ENCODE measurements around the gene KASH5.
"Not testable (repeated sequence)": the region's sequence is repeated elsewhere in the genome, so short reads cannot be mapped to it uniquely, and the experiment has no call there.

The KASH5 gene

DNA sequence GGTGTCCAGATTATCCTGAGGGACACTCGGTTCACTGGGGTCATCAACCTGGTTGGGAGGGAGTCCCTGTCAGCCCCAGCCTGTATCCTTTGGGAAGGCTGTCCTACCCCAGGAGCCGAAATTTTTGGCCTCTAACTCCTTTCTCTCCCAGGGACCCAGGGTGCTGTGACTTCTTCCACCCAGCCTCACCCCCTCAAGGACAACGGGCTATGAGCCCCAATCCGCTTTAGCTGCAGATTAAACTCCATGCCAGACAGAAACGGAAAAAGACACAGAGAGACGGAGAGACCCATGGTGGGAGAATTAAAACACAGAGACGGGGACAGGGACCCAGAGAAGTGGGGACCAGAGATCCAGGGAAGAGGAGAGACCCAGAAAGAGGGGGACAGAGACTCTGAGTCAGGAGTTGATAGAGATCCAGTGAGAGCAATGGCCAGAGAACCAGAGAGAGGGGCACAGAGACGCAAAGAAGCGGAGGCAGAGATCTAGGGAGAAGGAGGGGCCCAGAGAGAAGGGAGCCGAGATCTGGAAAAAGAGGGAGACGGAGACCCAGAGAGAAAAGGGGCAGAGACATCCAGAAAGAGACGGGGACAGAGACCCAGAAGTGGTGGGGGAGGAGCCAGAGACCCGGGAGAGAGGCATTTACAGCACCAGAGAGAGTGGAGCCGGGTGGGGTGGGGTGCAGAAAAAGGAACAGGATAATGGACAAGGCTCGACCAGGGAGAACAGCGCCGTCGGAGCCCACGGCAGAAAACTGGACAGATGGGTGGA lies 52.6 kb downstream of the KASH5 start:
- DNase-seq, result no peak

DNA sequence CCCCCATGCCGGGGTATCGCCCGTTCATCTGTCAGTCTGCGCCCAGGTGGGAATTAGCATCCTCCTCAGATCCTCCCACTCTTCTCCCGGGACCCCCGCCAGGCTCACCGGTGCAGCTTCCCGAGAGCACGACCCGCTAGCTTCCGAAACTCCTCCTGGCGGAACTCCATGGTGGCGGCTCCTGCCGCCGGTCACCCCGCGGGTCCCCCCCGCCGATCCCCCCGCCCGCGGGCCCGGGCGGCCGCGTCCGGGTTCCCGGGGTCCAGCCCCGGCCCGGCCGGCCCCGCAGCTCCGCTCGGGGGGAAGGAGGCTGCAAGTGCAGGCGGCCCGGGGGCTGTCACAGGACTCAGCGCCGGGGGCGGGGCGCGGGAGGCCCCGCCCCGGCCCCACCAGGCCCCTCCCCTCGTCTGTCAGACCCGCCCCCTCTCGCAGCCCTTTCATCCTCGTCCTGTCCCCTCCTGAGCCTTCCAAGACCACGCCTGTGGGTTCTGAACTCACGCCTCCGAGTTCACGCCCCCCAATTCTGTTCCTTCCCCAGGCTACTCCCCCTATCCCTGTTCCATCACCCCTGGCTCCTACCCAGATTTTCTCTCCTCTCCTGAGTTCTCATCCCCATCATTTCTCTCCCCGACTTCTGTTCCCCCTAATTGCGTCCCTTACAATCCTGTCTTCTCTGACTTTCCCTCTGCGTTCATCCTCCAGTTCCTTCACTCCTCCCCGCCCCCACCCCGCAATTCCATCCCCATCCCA lies 53.3 kb downstream of the KASH5 start, which contains the start of gene SLC17A7:
SLC17A7 (minus strand) TSS at position 318 of the 750 bp plus-strand sequence; CDS start at position 170, 148 bp downstream.
- DNase-seq, result no peak

GRCh38 chr19:49441960-49442350 lies 53.9 kb downstream of the KASH5 start:
- no peak for DNase-seq

DNA sequence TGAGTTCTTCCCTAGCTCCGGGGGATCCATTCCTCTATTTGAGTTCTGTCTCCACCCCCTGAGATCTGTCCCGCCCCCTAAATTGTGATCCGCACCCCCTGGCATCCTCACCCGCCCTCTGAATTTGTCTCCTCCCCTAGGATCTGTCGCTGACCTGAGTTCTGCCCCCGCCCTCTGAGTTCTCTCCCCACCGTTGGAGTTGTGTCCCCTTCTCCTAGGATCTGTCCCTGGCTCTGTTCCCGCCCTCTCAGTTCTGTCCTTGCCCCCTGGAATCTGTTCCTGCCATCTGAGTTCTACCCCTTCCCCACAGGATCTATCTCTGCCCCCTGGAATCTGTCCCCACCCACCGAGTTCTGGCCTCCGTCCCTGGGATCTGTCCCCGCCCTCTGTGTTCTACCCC lies 54.3 kb downstream of the KASH5 start:
- DNase-seq, result no peak

DNA sequence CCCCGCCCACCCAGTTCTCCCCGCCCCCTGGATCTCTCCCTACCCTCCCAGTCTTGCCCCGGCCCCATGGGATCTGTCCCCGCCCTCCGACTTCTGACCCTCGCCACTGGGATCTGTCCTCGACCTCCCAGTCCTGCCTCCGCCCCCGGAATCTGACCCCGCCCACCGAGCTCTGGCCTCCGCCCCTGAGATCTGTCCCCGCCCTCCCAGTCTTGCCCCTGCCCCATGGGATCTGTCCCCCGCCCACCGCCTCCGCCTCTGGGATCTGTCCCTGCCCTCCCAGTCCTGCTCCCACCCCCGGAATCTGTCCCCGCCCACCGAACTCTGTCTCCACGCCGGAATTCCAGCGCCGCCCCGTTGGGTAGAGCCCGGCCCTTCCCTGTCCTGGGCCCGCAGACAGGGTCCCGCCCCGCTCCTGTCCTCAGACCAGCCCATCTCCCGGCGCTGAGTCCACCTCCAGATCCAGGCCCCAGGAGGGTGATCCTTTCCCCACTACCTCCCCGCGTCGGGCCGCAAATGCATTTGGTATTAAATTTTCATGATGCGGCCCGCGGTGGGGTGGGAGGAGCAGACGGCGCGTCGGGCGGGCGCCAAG lies 54.8 kb downstream of the KASH5 start:
- peak; percentile 9 for DNase-seq

GRCh38 chr19:49443366-49444099 lies 55.5 kb downstream of the KASH5 start:
- DNase-seq, result peak; percentile 80

DNA sequence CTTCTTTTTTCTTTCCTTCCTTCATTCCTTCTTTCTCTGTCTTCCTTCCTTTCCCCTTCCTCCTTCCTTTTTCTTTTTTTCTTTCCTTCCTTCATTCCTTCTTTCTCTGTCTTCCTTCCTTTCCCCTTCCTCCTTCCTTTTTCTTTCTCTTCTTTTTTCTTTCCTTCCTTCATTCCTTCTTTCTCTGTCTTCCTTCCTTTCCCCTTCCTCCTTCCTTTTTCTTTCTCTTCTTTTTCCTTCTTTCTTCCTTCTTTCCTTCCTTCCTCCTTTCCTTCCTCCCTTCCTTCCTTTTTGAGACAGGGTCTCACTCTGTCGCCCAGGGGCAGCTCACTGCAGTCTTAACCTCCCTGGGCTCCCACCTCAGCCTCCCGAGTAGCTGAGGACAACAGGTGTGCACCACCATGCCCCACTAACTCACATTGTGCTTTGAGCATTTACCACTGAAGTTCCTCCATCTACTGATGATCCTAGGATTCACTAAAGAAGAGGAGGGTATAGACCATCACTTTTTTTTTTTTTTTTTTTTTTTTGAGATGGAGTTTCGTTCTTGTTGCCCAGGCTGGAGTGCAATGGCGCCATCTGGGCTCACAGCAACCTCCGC lies 56.2 kb downstream of the KASH5 start:
- not testable (repeated sequence) for DNase-seq

GRCh38 chr19:49445997-49446396 lies 57.9 kb downstream of the KASH5 start:
- DNase-seq, result no peak

DNA sequence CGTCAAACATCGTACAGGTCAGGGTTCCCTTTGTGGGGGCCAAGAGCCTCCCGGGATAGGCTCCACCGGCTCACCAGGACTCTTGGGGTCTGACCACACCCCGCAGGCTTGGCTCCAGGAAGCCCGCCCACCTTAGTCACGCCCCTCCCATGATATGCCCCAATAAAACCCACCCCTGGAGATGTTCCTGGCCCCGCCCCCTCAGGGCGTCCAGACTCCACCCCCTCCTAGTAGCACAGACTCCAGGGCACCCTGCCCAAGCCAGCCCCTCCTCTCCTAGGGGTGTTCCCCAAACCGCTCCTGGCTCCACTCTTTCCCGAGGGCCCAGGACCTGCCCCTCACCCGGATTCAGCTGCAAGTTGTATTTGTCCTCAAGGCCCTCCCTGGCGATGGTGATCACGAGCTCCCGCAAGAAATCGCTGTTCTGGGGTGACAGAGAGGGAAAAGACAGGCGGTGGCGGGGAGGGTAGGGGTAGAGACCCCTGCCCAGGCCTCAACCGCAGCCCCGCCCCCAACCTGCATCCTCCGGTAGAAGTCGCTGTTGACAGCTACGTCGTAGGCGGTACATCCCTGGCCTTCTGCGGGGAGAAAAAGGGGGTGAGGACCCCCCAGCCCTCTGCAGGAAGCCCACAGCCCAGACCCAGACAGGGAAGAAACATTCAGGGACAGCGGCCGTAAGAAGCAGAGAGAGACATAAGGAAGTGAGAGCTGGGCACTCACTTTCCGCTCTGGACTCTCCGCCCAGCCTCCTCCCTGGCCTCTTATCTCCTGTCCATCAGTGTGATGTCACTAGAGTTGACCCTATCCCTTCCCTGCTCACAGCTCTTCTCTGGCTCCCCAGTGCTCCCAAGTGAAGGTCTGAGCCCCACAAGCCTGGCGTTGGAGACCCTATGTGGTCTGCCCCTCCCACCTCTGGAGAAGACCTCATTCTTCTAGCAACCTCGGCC lies 59.7 kb downstream of the KASH5 start:
- no peak for DNase-seq

- DNase-seq, result no peak
Observed at GRCh38 chr19:49448432-49448786, 60.4 kb downstream of the KASH5 start.

GRCh38 chr19:49450405-49450804 lies 62.4 kb downstream of the KASH5 start:
- no peak for DNase-seq

DNA sequence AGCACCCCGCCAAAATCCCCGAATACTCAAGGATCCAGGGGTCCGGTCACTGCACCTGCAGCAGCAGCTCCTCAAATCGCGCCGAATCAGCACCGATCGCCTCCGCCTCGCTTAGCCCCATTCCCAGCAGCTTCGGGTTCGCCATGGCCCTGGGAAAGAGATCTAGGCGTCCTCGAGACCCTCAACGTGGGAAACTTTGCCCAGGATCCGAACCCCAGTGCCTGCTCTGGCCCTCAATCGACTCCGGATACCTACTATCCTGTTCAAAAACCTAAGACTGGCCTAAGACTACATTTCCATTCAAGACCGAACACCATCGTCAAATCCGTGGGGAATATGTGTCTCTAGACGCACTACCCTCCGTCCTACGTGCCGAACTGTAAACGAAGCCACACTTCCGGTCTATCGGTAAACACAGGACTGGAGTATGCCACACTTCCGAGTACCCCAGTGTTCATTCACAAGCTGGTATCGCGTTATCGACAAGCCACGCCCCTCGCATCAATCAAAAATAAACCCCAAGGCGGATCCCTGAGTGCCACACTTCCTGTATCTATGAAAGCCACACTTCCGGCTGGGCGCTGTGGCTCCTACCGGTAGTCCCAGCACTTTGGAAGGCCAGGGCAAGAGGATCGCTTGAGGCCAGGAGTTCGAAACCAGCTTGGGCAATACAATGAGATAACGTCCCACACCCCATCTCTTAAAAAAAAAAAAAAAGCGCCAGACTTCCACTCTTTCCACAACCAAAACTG lies 63.6 kb downstream of the KASH5 start, which contains the start of gene PIH1D1:
PIH1D1 (minus strand) TSS at position 385 of the 752 bp plus-strand sequence; CDS start at position 145, 240 bp downstream.
- DNase-seq, result peak; percentile 99

- peak; percentile 94 for DNase-seq
Observed at GRCh38 chr19:49453013-49453756, 65.1 kb downstream of the KASH5 start, which contains the start of gene ALDH16A1. TSS of gene ALDH16A1 (plus strand) at chr19:49453225. CDS start at chr19:49453332, 107 bp downstream.

DNA sequence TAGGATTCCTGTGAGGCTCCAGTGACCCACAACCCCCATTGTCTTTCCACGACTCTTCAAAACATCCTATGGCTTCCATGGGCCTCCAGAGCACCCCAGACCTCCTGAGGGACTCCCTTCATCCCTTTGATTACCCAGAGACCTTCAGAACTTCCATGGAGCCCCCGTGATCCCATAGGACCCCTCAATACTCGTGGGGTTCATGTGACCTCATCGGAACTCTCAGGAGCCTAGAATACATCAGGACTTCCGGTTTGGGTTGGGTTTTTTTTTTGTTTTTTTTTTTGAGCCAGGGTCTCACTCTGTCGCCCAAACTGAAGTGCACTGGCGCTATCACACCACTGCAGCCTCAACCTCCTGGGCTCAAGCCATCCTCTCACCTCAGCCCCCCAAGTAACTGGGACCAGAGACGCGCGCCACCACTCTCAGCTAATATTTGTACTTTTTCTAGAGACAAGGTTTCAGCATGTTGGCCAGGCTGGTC lies 65.8 kb downstream of the KASH5 start:
- no peak for DNase-seq

DNA sequence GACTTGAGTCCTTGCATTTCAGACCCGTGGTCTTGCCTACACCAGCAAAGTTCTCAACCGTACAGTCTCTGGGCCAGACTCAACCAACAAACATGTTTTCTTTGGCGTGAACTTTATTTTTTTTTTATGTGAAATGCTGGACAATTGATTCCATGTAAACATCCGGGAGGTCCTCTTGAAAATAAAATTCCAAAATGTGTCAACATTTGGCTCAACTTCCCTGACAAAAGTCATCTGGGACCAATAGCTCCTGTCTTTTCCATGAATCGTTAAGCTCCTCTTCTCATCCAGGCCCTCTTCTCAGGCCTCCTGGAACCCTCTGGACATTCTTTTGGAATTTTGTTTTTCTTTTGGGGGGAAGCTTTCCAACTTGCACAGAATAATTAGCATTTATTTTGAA lies 67.7 kb downstream of the KASH5 start:
- no peak for DNase-seq

GRCh38 chr19:49456326-49456725 lies 68.3 kb downstream of the KASH5 start:
- DNase-seq, result no peak

- DNase-seq, result no peak
Observed at GRCh38 chr19:49458567-49458903, 70.5 kb downstream of the KASH5 start.

- DNase-seq, result no peak
Observed at GRCh38 chr19:49459388-49459787, 71.3 kb downstream of the KASH5 start.

GRCh38 chr19:49461130-49461529 lies 73.1 kb downstream of the KASH5 start:
- DNase-seq, result not testable (repeated sequence)

DNA sequence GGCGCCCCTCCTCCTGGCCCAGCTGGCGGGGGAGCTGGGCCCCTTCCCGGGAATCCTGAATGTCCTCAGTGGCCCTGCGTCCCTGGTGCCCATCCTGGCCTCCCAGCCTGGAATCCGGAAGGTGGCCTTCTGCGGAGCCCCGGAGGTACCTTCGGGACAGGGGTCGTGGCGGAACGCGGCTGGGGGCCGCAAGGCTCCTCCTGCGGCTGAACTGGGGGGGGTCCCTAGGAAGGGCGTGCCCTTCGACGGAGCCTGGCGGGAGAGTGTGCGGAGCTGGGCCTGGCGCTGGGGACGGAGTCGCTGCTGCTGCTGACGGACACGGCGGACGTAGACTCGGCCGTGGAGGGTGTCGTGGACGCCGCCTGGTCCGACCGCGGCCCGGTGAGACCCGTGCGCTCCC lies 73.6 kb downstream of the KASH5 start:
- no peak for DNase-seq

All from GF-D8 (cell line).